Skin epidermis (tissue), 12 donors: ENCODE measurements around the gene UBE2R2.
"Not testable (repeated sequence)": the region's sequence is repeated elsewhere in the genome, so short reads cannot be mapped to it uniquely, and the experiment has no call there.

Experiments
- H3K27ac ChIP-seq, 21 experiments: fragments of 200-600 bp; sonication (generic) in 11 of 21; one replicate each; pipeline ENCODE4 v1.5.0; 2020; ENCODE audit warnings: mild to moderate bottlenecking in 3 of 21, inconsistent platforms in 2 of 21, moderate library complexity in 2 of 21
- H3K4me3 ChIP-seq, 7 experiments: fragments of 200-600 bp; sonication (generic) in 2 of 7; one replicate each; pipeline ENCODE4 v1.5.0; 2020; ENCODE audit warnings: inconsistent platforms in 2 of 7, mild to moderate bottlenecking in 2 of 7, moderate library complexity in 1 of 7

Gene UBE2R2

DNA sequence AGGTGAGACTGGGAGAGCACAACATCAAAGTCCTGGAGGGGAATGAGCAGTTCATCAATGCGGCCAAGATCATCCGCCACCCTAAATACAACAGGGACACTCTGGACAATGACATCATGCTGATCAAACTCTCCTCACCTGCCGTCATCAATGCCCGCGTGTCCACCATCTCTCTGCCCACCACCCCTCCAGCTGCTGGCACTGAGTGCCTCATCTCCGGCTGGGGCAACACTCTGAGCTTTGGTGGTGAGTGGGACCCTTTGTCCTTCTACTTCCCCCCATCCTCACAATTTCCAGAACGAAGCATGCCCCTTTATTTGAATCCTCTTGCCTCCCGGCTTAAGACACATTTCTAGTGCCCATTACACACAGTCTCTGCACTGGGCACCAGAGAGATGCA, 19.1 kb upstream of the UBE2R2 start:
- no peak overlapping the region for H3K27ac ChIP-seq
- H3K4me3 ChIP-seq: no peak overlapping the region

DNA sequence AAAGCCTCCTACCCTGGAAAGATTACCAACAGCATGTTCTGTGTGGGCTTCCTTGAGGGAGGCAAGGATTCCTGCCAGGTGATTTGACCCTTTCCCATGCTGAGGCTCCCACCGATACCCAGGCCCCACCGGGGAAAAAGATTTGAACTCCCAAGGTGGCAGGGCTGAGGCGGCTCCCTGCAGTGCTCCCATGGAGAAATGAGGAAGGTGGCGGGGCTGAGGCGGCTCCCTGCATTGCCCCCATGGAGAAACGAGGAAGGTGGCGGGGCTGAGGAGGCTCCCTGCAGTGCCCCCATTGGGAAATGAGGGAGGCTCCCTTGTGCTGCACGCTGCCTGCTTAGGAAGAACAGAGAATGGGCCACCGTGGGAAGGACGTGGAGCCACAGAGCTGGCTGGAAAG, 18.4 kb upstream of the UBE2R2 start:
- Histone ChIP-seq H3K4me3 (no peak overlapping the region), H3K27ac (no peak overlapping the region)

DNA sequence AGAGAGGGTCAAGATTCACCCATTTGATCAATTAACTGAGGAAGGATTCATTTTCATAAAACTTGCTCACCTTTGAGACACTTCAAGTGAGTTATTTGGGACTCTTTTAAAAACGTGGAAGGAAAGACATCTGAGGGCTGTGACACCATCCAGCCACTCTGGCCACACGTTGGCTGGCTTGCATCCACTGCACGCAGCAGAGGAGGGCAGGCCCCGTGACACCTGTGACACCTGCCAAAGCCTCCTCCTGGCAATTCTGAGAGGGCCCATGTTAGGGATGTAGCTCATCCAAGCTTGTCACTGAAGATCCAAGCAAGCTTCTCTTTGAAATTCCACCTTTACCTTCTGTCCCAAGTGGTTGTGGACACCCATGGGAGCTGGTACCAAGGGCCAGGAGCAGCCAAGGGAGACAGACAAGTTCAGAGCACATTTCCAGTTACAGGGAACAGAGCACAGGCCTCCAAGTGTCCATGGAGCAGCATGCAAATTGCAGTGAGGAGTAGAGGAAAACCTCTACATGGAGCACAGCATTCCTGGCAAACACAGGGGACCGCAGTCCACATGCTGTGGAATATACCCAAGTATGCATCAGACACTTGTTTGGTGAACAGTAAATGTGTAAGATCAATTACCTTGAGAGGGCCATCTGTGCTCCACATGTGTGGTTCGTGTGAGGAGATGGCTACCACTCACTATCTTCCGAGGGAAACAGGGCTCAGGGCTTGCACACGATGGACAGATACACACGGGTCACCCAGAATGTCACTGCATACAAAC, 16.8 kb upstream of the UBE2R2 start:
- Histone ChIP-seq H3K4me3 (no peak overlapping the region), H3K27ac (no peak overlapping the region)

DNA sequence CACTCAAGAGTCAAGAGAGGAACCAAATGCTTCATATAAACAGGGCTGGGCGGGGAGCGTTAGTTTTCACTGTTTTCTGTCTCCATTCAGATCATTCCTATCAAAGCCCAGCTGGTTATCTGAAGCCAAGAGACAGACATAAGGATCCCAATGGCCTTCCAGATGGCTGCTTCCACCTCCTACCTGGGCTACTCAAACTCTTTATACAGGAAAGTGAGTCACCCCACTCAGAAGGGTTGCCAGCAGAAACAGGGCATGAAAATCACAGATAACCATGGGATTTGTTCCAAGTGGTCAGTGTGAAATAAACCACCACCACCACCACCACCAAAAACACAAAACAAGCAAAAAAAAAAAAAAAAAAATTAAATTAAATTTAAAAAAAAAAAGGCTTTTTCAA, 16.1 kb upstream of the UBE2R2 start:
- H3K4me3 ChIP-seq: no peak overlapping the region
- no peak overlapping the region for H3K27ac ChIP-seq

DNA sequence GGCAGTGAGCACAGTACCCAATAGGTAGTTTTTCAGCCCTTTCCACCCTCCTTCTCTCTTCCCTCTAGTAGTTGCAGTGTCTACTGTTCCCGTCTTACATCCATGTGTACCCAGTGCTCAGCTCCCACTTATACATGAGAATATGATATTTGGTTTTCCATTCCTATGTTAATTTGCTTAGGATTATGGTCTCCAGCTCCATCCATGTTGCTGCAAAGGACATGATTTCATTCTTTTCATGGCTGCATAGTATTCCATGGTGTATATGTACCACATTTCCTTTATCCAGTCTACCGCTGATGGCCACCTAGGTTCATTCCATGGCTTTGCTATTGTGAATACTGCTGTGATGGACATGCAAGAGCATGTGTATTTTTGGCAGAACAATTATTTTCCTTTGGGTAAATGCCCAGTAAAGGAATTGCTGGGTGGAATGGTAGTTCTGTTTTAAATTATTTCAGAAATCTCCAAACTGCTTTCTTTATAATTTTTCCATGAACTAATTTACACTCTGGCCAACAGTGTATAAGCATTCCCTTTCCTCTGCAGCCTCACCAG, 14.9 kb upstream of the UBE2R2 start:
- H3K4me3 ChIP-seq, H3K27ac ChIP-seq: not testable (repeated sequence)

DNA sequence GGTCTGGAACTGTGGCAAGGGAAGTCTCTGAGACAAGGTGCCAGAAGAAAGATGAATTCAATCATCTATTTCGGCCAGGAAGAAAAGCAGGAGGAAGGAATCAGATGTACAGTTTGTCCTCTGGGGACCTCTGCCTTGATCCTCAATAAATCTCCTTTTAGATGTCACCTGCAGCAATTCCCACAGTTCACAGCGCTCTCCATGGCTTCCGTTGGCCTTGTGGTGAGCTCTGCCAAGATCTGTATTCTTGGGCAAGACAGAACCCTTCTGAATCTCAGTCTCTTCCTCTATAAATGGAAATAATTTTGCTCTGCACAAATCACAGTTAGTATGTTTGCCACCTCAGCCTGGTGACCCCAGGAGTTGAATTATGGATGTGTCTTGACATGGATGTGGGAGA, 12.8 kb upstream of the UBE2R2 start:
- H3K27ac ChIP-seq, H3K4me3 ChIP-seq: not testable (repeated sequence)

DNA sequence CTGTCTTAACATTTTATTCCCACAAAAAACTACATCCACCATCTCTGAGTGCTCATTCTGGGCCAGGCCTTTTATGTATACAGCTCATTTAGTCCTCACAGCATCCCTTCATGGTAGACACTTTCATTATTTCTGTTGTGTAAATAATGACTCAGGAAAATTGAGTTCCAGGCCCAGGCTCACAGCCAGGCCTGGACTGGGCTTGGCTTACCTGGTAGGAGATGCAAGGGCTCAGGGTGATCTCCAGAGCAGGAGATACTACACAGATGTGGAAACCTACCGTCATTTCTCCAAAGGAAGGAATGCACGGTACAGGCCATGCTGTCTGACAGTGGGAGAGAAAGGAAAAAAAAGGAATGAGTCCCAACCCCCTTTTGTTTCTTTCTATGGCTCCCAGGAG, 9.8 kb upstream of the UBE2R2 start:
- H3K27ac ChIP-seq, H3K4me3 ChIP-seq: not testable (repeated sequence)

DNA sequence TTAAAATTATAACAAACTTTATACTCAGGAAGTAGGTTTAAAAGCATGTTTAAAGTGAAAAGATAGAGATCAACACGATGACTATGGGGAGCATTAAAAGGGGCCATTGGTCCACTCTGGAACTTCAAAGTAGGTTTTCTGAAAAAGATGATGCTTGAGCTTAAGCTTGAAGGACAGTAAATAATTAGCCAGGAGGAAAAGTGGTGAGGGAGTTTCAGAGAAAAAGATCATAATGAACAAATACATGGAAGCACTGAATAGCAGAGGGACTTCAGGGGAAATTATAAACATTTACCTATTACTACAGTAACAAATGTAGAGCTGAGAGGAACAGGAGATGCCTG, 8.0 kb upstream of the UBE2R2 start:
- H3K4me3 ChIP-seq, H3K27ac ChIP-seq: not testable (repeated sequence)

DNA sequence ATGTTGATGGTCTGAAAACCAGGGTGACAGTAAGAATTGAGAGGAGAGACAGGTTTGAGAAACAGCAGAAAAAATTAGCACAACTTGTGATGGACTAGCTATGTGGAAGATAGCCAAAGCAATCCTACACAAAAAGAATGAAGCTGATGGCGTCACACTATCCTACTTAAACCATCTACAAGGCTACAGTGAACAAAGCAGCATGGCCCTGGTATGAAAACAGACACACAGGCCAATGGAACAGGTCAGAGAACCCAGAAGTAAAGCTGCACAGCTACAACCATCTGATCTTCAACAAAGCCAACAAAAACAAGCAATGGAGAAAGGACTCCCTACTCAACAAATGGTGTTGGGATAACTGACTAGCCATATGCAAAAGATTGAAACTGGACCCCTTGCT, 7.5 kb upstream of the UBE2R2 start:
- H3K27ac ChIP-seq: no peak overlapping the region
- no peak overlapping the region for H3K4me3 ChIP-seq

DNA sequence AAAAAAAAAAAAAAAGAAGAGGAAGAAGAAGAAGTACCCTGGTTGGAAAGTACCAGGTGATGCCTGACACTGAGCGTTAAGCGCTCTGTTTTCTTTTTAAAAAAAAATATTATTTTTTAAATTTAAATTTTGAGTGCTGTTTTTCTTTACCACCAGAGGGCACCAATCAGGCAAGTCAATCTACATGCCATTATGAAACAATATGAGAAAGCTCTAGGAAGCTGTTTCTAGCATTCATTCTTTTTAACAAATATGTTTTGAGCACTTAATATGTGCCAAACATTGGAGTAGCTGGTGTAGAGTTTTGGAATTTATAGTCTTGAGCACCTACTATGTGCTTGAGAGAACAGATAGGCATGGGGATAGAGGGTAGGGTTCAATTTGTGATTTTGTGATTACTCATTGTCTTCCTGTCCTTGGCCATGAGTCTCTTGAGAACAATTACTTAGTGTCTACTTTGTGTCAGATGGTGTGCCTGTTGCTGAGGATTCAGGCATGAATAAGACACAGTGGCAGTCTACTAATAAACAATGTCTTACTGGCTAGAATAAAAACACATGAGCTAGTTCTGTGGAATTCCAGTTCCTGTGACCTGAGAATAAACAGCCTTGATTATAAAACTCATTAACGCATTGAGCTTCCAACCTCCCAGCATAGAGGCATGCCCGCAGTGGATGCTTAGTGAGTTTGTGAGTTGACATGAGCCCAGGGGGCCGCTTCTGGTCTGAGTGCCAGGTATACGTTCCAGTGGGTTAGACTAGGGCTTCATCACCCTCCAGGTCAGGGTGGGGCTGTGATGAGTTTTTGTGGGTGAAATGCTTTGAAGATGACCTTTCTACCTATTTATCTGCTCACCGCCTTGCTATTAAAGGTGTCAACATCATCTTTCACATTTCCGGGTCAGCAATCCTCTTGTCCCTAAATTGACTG, 3.0 kb upstream of the UBE2R2 start:
- Histone ChIP-seq H3K27ac (peak overlapping the region in 18 of 21 experiments; percentile 5 to 100 (median 73)), H3K4me3 (no peak overlapping the region)

DNA sequence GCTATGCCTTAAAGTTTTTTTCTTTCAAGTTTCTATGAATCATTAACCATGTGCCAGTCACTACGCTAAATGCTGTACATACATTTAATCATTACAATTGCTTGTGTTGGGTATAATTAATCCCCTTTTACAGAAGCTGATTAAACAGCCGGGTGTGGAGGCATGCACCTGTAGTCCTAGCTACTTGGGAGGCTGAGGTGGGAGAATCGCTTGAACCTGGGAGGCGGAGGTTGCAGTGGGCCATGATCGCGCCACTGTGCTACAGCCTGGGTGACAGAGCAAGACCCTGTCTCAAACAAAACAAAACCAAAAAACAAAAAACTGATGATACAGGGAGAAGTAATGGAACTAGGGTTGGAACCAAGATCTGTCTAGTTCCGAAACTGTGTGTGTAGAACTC, 1.2 kb upstream of the UBE2R2 start:
- H3K27ac ChIP-seq: peak overlapping the region in 20 of 21 experiments; percentile 92 to 100 (median 99)
- no peak overlapping the region for H3K4me3 ChIP-seq

DNA sequence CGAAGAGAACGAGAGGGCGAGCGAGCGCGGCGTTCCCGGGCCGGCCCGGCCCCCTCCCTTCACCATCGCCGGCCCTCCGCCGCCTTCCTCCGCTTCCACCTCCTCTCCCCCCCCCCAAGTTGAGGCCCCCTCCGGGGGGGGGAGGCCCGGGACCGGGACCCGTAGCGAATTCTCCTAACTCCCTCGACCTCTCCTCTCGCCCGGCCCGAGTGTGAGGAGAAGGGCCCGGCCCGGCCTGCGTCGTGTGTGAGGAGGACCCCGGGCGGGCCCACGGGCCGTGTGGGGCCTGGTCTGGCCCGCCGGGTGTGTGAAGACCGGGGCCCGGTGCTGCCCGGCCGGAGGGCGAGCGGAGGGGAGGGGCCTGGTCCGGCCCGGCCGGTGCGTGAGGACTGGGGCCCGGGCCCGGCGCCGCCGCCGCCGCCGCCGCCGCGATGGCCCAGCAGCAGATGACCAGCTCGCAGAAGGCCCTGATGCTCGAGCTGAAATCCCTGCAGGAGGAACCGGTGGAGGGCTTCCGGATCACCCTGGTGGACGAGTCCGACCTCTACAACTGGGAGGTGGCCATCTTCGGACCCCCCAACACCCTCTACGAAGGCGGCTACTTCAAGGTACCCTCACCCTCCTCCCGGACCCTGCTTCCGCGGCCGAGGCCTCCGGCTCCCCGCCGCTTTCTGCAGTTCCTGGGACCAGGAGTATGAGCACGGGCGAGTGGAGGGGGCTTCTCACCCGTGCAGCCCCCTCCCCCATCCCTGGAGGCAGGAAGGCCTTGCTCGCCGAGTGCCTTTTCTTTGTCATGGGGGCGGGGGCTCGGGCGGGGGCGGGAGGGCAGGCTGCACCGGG, 587 bp downstream of the UBE2R2 start:
- H3K4me3 ChIP-seq: peak overlapping the region; percentile 73 to 96 (median 88)
- peak overlapping the region; percentile 92 to 100 (median 99) for H3K27ac ChIP-seq

DNA sequence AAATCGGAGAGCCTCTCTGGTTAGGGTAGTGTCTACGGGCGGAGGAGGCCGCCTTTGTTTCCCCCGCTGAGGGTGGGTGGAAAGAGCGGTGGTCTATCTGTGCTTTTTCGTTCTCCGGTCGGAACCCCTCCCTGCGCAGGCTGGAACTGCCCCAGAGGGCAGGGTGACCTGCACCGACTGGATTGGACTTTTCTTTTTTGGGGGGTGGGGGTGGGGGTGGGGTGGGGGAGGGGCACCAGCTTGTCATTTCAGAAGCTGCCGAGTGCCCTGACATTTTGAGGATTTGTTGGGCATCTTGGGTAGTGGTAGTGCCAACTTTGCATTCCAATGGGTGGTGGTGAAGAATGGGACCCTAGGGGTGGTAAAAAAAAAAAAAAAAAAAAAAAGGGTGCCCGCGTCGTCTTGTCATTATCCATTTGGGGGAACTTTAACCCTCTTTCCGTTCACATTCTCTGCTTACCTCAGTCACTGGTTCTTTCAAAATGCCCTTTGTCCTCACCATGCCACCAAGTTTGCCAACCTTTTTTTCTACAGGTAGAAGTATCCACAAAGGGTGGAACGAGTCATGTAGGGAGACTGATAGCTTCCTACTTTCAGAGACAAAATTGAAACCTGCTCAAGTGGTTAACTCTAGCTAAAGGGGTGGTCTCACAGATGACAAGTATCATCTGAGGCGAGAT, 1.3 kb downstream of the UBE2R2 start:
- Histone ChIP-seq H3K27ac (peak overlapping the region; percentile 92 to 100 (median 99)), H3K4me3 (peak overlapping the region; percentile 73 to 96 (median 88))

DNA sequence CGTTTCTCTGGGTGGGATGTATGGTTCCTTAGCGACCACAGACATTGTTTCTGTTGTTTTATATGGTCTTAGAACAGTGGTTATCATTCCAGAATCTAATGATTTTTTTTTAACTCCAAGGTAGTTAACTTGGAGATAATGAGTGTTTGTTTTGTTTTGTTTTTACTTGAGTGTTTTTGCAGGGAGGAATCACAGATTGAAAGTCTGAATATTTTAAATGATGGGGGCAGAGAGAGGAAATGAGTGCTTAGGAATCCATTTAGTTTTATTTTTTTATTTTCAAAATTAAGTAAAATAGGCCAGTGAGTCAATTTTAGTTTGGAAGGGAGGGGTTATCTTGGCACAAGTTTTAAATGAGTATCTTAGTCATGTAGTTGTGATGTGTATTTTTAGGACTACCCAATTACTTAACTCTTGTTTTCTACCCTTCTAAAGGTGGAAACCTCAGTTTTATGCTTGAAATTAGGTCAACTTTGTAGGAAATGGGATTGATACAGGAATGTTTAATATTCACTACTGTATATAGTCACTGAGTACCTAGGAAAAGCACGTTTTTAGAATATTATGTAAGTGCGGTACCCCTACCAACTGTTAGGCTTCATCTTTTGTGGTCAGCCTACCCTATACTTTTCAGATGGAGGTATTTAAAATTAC, 2.0 kb downstream of the UBE2R2 start:
- peak overlapping the region; percentile 73 to 96 (median 88) for H3K4me3 ChIP-seq
- H3K27ac ChIP-seq: peak overlapping the region in 19 of 21 experiments; percentile 92 to 100 (median 99)

DNA sequence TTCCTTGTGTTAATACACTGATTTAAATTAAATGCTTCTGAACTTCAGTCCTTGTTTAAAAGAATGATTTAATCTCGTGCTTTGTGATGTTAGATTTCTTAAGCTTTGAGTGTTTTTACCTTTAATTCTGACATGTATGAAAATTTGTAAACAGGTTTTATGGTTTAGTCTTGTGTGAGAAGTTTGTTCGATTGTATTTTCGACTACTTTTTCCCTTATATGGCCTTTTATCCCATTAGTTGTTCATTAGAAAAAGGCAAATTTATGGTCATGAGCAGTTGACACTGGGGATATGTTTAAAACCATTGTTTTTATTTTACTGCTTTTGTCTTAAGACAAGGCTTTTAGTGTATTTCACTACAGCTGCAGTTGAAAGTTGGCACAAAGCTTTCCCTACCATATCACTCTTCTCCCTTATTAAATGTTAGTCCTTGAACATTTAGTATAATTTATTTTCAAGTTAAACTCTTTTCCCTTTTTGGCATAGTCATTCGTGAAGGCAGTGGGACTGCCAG, 3.3 kb downstream of the UBE2R2 start:
- H3K27ac ChIP-seq: peak overlapping the region in 4 of 21 experiments; percentile 12 to 92 (median 40)
- H3K4me3 ChIP-seq: peak overlapping the region in 1 of 7 experiments; percentile 88

DNA sequence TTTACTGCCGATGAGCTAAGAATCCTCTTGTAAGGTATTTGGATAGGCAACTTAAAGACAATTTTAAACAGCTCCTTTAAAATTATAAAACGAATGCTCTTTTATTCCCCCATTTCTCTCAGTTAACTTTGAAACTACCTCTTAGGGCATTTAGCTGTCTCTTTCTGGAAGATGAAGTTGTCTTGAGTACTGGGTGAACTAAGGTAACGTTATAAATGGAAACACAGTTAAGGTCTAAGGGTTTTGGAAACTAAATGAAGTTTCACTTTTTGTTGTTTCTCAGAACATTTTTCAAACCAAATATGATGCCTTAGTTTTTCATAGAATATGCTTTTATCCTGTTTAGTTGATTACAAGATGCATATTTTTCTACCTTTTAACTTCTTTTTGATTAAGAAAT, 6.8 kb downstream of the UBE2R2 start:
- H3K4me3 ChIP-seq: no peak overlapping the region
- no peak overlapping the region for H3K27ac ChIP-seq

DNA sequence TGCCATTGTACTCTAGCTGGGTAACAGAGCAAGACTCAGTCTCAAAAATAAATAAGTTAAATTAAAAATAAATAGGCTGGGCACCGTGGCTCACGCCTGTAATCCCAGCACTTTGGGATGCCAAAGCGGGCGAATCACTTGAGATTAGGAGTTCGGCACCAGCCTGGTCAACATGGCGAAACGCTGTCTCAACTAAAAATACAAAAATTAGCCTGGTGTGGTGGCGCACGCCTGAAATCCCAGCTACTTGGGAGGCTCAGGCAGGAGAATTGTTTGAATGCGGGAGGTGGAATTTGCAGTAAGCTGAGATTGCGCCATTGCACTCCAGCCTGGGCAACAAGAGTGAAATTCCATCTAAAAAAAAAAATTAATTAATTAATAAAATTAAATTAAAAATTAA, 10.3 kb downstream of the UBE2R2 start:
- H3K4me3 ChIP-seq, H3K27ac ChIP-seq: not testable (repeated sequence)

DNA sequence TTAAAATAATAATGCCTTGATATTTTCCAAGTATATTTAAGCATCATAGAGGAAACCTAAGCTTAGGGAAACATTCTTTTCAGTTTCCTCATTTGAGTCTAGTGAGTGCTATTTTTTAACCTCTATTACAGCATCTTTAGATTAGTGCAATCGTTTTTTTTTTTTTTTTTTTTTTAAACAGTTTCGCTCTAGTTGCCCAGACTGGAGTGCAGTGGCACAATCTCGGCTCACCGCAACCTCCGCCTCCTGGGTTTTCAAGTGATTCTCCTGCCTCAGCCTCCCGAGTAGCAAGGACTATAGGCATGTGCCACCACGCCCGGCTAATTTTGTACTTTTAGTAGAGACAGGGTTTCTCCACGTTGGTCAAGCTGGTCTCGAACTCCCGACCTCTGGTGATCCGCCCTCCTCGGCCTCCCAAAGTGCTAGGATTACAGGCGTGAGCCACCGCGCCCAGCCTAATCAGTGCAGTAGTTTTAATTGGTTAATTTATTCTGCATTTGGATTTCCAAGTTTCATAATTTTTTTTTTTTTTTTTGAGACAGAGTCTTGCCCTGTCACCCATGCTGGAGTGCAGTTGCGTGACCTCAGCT, 12.8 kb downstream of the UBE2R2 start:
- H3K27ac ChIP-seq, H3K4me3 ChIP-seq: not testable (repeated sequence)
